Hepatocyte (in vitro differentiated cells): ENCODE results near the gene PECR.

ENCODE experiments used
- EZH2 ChIP-seq: fragments of 200-600 bp; sonication (generic); IDR thresholded peaks from 2 replicates; pipeline ENCODE4 v1.6.1; 2016; ENCODE audit warnings: antibody characterized with exemption, mild to moderate bottlenecking, borderline replicate concordance
- EZH2phosphoT487 ChIP-seq: fragments of 200-600 bp; sonication (generic); IDR thresholded peaks from one replicate; pipeline ENCODE4 v1.6.1; 2018; ENCODE audit warnings: antibody characterized with exemption, mild to moderate bottlenecking, low read depth, moderate library complexity; ENCODE audit not compliant: unreplicated experiment, severe bottlenecking
- TF ChIP-seq, protein P1 (sequence below): fragments of 200-600 bp; sonication (generic); IDR thresholded peaks from 2 replicates; pipeline ENCODE4 v1.5.1; 2016; ENCODE audit warnings: antibody characterized with exemption, mild to moderate bottlenecking; ENCODE audit not compliant: poor library complexity

DNA sequence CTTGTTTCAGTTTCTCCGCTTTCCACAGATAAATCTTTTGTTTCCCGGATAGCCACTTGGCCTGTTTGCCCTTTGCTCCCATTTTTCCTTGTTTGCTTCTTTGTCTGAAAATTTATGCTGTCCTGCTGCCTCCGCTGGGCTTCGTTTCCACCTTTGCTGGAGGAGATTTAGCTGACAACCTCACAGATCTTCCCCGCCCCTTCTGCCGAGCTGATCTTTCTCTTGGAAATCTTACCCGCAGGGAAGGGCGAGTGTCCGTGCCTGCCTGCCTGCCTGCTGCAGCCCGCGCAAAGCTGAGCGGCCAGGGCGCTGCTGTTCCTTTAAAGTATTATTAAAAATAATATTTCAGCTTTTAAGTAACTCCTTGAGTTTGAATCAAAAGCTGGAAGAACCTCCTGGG is 26.2 kb upstream of the PECR start:
- TF ChIP-seq, protein P1, sequence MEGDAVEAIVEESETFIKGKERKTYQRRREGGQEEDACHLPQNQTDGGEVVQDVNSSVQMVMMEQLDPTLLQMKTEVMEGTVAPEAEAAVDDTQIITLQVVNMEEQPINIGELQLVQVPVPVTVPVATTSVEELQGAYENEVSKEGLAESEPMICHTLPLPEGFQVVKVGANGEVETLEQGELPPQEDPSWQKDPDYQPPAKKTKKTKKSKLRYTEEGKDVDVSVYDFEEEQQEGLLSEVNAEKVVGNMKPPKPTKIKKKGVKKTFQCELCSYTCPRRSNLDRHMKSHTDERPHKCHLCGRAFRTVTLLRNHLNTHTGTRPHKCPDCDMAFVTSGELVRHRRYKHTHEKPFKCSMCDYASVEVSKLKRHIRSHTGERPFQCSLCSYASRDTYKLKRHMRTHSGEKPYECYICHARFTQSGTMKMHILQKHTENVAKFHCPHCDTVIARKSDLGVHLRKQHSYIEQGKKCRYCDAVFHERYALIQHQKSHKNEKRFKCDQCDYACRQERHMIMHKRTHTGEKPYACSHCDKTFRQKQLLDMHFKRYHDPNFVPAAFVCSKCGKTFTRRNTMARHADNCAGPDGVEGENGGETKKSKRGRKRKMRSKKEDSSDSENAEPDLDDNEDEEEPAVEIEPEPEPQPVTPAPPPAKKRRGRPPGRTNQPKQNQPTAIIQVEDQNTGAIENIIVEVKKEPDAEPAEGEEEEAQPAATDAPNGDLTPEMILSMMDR: no peak
- TF ChIP-seq EZH2phosphoT487 (no peak), EZH2 (no peak)
